ENCODE results near the gene GRIK1.

DNA sequence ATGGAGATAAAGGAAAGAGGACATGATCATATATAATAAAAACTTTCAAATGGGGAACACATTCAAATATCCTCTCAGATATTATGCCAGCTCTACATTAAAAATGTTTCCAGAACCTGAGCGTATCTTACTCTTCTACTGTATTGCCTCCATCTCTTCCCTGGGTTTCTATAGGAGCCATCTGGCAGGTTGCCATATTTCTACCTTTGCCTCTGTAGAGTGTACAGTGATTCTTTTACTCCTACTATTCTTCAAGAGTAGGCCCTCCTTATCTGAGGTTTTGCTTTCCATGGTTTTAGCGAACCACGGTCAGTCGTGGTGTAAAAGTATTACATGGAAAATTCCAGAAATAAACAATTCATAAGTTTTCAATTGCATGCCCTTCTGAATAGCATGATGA, 259.5 kb downstream of the GRIK1 start:
- no peak for TF ChIP-seq CTCF (IDR thresholded peaks at IDR 0.05)
- TF ChIP-seq EZH2 (IDR thresholded peaks at IDR 0.05; ENCODE audit: borderline replicate concordance, insufficient read depth, low read depth, low read length, poor library complexity, severe bottlenecking) = no peak
